GM10266 (cell line): ENCODE data around the gene PNPLA7.

ENCODE experiments used
- DNase-seq: peaks from one replicate; pipeline ENCODE4 v3.0.0; 2012; ENCODE audit errors: extremely low spot score
- TF ChIP-seq, protein P1 (sequence below): IDR thresholded peaks from 2 replicates; pipeline ENCODE4 v1.5.1; 2012; ENCODE audit warnings: mild to moderate bottlenecking, low read depth; ENCODE audit not compliant: control insufficient read depth, insufficient read depth; ENCODE audit errors: missing control alignments

Gene PNPLA7

DNA sequence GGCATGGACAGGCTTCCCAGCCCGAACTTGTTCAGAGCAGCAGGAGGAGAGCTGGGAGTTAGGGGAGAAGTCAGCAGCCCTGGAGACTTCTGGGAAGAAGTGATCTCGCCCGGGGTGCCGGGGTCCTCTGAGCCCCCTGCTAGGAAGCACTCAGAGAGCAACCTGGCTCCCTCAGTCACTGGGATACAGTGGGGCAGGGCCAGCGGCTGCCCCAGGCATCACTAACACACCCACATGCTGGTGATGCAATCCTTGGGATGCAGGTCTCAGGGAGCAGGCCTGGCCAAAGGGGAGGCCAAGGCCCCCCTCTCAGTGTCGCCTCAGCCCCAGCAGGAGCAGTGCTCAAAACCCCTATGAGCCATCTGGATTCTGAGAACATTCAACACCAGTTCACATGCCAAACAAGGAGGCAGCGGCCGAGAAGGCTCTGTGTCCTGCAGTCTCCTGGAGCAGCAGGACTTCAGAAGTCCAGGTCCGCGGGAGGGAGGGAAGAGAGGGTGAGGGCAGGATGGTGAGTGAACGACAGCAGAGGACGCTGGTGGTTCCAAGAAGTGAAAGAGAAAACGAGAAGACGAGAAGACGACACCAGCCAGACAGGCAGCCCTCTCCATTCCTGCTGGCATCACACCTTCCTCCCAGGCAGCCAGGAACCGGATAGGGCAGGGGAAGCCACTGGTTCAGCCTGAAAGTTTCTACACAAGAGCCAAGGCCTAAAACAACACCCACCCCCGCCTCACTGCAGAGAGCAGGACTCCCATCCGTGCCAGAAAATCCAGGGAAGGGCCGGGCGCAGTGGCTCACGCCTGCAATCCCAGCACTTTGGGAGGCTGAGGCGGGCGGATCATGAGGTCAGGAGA is 2.3 kb downstream of the PNPLA7 start:
- TF ChIP-seq, protein P1, sequence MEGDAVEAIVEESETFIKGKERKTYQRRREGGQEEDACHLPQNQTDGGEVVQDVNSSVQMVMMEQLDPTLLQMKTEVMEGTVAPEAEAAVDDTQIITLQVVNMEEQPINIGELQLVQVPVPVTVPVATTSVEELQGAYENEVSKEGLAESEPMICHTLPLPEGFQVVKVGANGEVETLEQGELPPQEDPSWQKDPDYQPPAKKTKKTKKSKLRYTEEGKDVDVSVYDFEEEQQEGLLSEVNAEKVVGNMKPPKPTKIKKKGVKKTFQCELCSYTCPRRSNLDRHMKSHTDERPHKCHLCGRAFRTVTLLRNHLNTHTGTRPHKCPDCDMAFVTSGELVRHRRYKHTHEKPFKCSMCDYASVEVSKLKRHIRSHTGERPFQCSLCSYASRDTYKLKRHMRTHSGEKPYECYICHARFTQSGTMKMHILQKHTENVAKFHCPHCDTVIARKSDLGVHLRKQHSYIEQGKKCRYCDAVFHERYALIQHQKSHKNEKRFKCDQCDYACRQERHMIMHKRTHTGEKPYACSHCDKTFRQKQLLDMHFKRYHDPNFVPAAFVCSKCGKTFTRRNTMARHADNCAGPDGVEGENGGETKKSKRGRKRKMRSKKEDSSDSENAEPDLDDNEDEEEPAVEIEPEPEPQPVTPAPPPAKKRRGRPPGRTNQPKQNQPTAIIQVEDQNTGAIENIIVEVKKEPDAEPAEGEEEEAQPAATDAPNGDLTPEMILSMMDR: no peak
- no peak for DNase-seq

DNA sequence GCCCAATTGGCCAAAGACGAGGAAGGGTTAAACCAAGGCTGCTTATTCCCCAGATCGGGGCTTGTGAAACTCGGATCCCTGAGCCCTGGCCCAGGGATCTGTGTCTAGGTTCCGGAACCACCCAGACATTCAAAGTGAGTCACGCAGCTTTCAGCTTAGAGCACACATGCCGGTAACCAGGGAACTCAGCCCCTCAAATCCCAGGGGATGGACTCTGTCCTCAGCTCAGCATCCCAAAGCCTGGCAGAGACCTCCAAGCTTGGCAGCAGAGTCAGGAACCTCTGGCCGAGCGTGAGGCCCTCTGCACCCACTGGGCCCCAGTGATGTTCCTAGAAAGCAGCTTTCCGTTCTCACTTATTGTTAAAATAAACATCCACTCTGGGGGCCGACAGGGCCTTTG is 5.1 kb downstream of the PNPLA7 start:
- DNase-seq: no peak
- TF ChIP-seq, protein P1: no peak

DNA sequence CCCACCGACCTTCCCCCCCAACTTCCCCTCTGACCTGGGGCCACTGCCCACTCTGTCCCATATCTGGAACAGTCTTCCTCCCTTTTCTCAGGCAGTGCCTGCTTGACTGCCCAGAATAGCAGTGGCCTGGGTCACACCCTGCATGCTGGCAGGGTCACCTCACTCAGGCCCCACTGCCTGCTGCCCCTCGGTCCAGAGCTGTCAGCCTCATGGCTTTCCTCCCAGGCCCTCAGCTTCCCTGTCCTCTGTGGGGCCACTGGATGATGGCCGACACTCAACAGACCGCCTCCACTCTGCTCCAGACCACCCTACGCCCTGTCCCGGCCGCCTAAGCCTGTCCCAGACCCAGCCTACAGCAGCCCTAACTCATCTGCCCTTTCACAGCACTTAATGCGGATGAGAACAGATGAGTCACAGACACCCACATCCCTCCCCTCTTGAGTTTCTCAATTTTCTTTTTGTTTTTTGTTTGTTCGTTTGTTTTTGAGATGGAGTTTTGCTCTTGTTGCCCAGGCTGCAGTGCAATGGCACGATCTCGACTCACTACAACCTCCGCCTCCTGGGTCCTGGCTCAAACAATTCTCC is 5.9 kb downstream of the PNPLA7 start:
- TF ChIP-seq, protein P1: no peak
- no peak for DNase-seq

- TF ChIP-seq, protein P1: no peak
- DNase-seq: no peak
Observed at GRCh38 chr9:137543237-137543963, 6.8 kb downstream of the PNPLA7 start.

GRCh38 chr9:137542486-137542885 is 7.7 kb downstream of the PNPLA7 start:
- DNase-seq: no peak
- TF ChIP-seq, protein P1: no peak

GRCh38 chr9:137540536-137540935 is 9.7 kb downstream of the PNPLA7 start:
- TF ChIP-seq, protein P1: no peak
- no peak for DNase-seq
